A204.1 (cell line): ENCODE results near the gene KRT85.
"Not testable (repeated sequence)": the region's sequence is repeated elsewhere in the genome, so short reads cannot be mapped to it uniquely, and the experiment has no call there.

Experiments
- FAIRE-seq: peaks from 2 replicates; lab custom pipeline; 2012; peaks lifted over from hg19 to GRCh38; lab: Jason Lieb, UNC

Gene KRT85

GRCh38 chr12:52366738-52367485, at the start of gene KRT85:
TSS of gene KRT85 (minus strand) at chr12:52367481. CDS start at chr12:52367405, 76 bp downstream.
- no peak for FAIRE-seq

DNA sequence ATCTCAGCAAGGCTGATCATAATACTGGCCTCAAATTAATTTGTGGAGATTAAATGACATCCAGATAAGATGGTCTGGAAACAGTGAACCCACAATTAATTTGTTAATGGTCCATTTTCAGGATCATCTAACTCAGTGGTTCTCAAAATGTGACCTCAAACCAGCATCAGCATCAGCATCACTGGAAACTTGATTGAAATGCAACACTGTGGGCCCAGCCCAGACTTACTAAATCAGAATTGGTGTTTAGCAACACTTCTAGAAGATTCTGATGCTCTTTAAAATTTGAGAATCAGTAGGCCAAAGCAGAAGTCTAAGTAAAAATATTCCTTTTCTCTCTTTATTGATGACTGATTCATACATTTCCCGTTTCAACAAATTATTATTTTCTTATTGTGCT, 49.5 kb upstream of the KRT85 start:
- no peak for FAIRE-seq

- no peak for FAIRE-seq
These were observed 48.8 kb upstream of the KRT85 start for GRCh38 chr12:52415870-52416750.

DNA sequence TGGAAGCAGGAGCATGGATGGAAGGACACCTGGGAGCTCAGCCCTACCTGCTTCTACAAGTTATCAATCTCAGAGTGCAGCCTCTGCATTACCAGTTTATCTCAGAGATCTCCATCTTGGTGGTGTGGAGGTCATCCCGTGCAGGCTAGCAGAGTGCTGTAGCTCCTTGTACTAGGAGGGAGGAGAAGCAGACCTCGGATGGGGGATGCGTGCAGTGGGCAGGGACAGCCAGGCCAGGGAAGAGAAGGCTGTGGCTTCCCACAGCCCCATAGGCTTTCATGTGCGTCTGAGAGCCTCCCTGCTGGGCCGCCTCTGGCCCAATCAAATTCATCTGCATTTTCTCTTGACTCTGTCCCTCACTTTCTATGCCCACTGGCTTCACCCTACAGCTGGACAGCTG, 47.7 kb upstream of the KRT85 start:
- FAIRE-seq: no peak

GRCh38 chr12:52413782-52414345, 46.6 kb upstream of the KRT85 start:
- FAIRE-seq: no peak

- FAIRE-seq: no peak
These were observed 45.9 kb upstream of the KRT85 start for GRCh38 chr12:52413202-52413601.

- no peak for FAIRE-seq
These were observed 44.5 kb upstream of the KRT85 start for GRCh38 chr12:52411815-52412214.

DNA sequence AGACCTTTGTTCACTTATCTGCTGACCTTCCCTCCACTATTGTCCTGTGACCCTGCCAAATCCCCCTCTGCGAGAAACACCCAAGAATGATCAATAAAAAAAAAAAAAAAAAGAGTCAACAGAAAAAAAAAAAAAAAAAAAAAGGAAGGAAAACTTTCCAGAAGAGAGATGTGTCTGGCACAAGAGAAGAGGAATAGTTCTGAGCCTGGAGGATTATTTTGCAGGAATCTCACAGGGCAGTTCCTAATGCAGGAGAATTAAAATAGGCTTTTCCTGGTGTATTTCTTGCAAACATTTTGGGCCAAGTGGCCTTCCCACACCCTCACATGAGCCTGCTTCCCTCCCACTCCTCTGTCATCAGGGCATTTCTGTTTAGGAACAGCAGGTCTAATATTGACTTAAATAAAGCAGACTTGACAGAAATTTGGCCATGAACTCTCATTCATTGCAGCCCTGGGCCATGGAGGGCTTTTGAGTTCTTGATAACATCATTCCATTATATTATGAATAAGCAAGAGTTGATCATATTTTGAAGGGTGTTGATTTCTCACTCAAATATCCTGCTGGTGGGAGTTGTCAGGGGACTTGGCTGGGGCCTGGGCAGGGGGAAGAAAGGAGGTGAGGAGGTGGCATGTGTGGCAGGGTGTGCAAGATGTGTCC, 43.4 kb upstream of the KRT85 start:
- FAIRE-seq: not testable (repeated sequence)

DNA sequence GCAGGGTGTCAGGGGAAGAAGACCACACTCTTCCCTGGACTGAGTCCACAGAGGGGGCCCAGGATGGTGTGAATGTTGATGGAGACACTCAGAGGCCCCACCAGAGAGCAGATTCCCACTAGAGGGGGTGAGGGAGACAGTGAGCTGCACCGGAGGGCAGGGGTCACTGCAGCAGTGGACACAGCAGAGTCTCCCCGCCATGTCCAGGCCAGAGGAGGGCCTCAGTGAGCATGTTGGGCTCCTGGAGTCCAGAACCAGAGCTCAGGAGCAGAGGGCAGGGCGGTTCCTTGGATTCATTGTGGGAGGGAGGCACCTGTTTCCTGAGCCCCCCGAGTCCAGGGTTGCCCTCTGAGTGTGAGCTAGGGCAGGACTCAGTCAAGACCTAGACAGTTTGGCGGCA, 40.6 kb upstream of the KRT85 start:
- no peak for FAIRE-seq

DNA sequence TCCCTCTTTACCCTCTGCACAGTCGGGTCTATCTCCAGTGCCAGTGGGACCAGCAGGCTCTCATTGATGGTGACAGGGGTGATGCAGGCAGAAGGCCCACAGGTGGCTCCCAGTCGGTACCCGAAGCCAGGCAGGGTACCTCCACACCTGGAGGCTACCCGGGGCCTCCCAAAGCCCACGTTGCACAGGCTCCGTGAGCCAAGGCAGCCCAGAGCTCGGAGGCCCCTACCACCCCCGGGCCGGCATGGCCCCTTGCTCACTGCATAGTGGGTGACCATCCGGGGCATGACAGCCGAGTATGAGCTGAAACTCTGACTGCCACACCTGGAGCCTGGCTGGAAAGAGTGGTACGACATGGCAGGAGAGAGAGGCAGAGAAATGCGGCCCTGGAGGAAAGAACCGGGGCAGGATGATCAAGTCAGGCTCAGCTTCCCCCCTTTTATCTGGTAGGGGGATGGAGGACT, 38.7 kb upstream of the KRT85 start, which contains the start of gene KRT82:
TSS of gene KRT82 (minus strand) at position 414 of the 464 bp plus-strand sequence. CDS start at position 356, 58 bp downstream.
- FAIRE-seq: no peak

DNA sequence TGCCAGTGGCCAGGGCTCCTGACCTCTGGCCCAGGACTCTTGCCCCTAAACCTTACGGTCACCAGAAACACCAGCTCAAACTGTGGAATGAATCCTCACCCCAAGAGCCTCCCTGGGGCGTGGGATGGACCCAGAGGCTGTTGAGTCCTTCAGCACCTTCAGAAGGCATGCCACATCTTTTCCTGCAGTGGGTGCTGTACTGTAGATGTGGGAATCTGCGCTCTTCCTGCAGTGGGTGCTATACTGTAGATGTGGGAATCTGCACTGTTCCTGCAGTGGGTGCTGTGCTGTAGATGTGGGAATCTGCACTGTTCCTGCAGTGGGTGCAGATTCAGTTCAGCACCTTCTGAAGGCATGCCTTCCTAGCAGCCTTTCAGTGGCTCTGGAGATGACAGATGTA, 37.7 kb upstream of the KRT85 start:
- FAIRE-seq: no peak

DNA sequence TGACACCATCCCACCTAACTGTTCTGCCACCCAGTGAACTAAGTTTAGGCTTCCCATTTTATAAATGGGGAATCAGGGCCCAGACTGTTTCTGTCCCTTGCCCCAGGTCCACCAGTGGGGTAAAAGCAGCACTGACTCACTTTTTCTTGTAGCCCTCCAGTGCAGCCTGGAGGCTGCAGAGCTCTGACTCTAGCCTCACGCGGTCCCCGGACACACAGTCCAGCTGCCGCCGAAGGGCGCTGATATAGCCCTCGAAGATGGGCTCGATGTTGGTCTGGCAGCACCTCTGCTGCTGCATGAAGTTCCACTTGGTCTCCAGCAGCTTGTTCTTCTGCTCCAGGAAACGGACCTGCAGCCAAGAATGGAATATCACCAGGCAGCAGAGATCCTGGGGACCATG, 36.3 kb upstream of the KRT85 start:
- FAIRE-seq: no peak

DNA sequence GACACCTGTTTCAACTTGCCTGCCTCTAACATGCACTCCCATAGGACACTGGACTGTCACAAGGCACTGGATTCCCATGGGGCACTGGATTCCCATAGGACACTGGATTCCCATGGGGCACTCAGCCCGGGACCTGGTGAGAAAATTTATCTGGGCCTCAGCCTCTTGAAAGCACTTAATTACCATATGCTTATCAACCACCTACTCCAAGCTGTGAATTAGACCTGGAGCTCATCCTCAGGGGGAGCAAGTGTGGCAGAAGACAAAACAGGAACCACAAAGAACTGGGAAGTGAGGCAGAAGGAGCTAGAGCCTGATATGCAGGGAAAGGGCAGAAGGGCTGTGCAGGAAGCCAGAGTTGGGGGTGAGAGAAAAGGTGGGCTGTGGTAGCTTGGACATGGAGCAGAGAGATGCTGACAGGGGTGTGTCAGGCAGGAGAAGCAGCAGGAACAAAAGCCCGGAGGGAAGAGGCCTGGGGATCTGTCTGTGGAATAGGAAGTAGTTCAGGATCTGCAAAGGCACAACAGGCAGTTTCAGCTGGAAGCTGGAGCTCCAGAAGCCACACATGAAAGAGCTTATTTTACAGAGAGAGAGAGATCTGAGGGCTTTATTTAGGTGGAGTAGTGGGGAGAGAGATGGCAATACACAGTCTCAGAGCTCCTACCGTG, 35.7 kb upstream of the KRT85 start:
- no peak for FAIRE-seq

DNA sequence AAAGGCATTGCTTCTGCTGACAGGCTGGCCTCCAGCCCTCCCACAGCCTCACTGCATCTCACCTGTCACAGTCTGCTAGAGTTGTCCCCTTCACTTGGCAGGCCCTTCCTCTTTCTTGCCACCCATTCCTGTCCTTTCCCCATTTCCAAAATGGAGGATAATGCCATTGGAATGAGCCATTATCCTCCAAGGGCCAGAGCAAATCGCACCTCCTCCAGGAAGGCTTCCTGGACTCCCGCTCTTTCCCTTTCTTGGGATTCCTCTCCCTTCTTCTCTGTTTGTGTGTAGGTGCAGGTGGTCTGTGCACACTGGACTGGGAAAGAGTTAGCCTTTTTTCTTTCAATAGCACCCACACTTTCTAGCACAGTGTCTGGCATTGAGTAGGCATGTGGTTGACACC, 35.1 kb upstream of the KRT85 start:
- FAIRE-seq: no peak

- FAIRE-seq: no peak
These were observed 34.6 kb upstream of the KRT85 start for GRCh38 chr12:52401926-52402325.

- FAIRE-seq: no peak
These were observed 34.2 kb upstream of the KRT85 start for GRCh38 chr12:52401526-52401925.

GRCh38 chr12:52400906-52401305, 33.6 kb upstream of the KRT85 start:
- no peak for FAIRE-seq

GRCh38 chr12:52399756-52400155, 32.5 kb upstream of the KRT85 start:
- no peak for FAIRE-seq

DNA sequence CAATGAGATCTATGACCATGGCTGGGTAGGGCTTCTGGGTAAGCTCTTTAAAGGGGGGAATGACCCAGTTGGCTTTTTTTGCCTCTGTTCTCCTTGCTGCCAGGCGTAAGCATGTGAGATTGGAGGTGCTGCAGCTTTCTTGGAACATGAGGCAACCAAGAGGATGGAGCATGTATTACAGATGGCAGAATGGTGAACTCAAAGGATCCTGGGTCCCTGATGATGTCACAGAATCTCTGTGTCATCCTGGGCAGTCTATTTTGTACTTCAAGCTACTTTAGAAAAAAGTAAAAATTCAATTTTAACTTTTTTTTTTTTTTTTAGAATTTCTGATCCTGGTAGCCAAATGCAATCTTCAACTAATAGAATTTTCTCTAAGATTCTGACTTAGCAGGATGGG, 30.9 kb upstream of the KRT85 start:
- no peak for FAIRE-seq

- no peak for FAIRE-seq
These were observed 29.4 kb upstream of the KRT85 start for GRCh38 chr12:52396656-52397055.

DNA sequence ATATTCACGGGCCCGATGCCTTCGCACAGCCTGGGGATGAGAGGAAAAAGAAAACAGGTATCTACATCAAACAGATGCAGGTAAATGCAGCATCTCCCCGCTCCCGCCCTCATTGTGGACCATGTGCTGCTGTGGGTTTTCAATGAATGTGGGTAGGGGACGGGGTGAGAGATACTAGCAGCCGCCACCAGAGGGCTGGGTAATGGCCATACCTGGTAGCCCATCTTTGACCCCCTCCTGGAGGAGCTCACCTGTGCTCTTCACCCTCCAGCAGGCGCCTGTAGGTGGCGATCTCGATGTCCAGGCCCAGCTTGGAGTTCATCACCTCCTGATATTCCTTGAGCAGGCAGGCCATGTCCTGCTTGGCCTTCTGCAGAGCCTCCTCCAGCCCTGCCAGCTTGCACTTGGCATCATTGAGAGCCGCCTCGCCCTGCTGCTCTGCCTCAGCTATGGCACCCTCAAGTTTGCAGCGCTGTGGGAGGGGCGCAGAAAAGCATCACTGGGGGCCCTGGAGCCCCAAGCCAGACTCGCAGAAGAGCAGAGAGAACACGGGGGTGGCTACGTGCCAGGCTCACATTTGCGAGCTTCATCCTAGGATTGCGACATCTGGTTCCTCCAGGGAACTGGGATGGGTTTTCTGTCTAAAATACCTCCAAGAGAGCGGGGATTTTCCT, 28.6 kb upstream of the KRT85 start:
- no peak for FAIRE-seq
